Neuron (in vitro differentiated cells): ENCODE data around the gene KCND2.

ENCODE experiments used
- H2AFZ ChIP-seq: one replicate; pipeline ENCODE4 v1.6.1; 2013; ENCODE audit warnings: low read depth, mild to moderate bottlenecking, inconsistent platforms, low read length, moderate library complexity
- H3K27me3 ChIP-seq: one replicate; pipeline ENCODE4 v1.6.1; 2013; ENCODE audit warnings: low read length; ENCODE audit not compliant: insufficient read depth
- H3K36me3 ChIP-seq: one replicate; pipeline ENCODE4 v1.6.1; 2013; ENCODE audit warnings: low read length; ENCODE audit not compliant: insufficient read depth
- H3K4me1 ChIP-seq: one replicate; pipeline ENCODE4 v1.6.1; 2013; ENCODE audit warnings: low read length; ENCODE audit not compliant: insufficient read depth
- H3K4me3 ChIP-seq: 2 replicates; pipeline ENCODE4 v1.5.1; 2013; ENCODE audit warnings: mild to moderate bottlenecking, low read length, moderate library complexity
- H3K9me3 ChIP-seq: one replicate; pipeline ENCODE4 v1.6.1; 2013; ENCODE audit warnings: low read length

KCND2 gene

GRCh38 chr7:120720317-120720716, 447.3 kb downstream of the KCND2 start:
- Histone ChIP-seq H3K4me1 (peaks cover 31% of the 10 kb centered on the region), H3K27me3 (no peaks in the 10 kb centered on the region), H3K4me3 (no peak overlapping the region), H3K9me3 (no peaks in the 10 kb centered on the region), H3K36me3 (no peaks in the 10 kb centered on the region), H2AFZ (no peak overlapping the region)

DNA sequence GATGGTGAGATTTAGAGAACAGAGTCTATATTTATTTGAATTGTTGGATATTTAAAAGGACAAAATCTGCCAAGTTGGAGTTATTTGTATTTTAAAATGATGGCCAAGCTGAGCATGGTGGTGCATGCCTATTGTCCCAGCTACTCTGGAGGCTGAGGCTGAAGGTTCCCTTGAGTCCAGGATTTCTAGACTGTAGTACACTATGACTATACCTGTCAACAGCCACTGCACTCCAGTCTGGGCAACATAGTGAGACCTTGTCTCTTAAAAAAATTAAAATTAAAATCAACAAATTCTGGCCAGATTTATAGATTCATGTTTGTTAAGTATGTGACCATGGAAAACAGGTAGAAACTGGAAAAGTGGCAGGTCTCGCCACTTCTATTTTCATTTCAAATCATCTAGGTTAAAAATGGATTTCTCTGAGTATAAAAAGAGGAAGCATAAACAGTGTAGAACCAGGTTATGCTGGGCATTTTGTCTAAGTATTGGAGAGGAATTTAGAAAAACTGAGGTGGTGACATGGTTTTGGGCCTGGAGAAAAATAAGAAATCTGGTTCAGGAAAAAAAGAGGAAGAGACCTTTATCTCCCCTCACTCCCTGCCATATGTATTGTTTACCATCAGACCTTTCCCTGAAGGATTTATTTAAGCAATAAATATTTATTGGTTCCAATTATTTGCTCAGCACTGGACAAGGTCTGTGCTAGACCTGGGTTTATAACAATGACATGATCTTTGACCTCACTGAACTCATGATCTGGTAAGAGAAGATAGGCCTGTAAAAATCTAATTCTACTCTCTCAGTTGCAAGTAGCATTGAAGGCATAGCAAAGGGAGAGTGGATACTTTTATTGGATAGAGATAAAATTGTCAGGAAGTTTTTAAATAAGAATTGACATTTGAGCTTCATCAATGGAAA, 450.8 kb downstream of the KCND2 start:
- Histone ChIP-seq H3K27me3 (no peaks in the 10 kb centered on the region), H3K36me3 (no peaks in the 10 kb centered on the region), H3K4me1 (peaks cover 13% of the 10 kb centered on the region), H3K4me3 (no peak overlapping the region), H3K9me3 (no peaks in the 10 kb centered on the region), H2AFZ (no peak overlapping the region)

- H3K4me1 ChIP-seq = peaks cover 20% of the 10 kb centered on the region
- H3K4me3 ChIP-seq = no peak overlapping the region
- no peaks in the 10 kb centered on the region for H3K27me3 ChIP-seq
- no peaks in the 10 kb centered on the region for H3K9me3 ChIP-seq
- no peaks in the 10 kb centered on the region for H3K36me3 ChIP-seq
- H2AFZ ChIP-seq = peak overlapping the region; percentile 40
These were observed 451.5 kb downstream of the KCND2 start for GRCh38 chr7:120724448-120724847.

- Histone ChIP-seq H3K36me3 (no peaks in the 10 kb centered on the region), H3K27me3 (no peaks in the 10 kb centered on the region), H3K4me3 (peak overlapping the region; percentile 26), H3K9me3 (no peaks in the 10 kb centered on the region), H2AFZ (peak overlapping the region; percentile 40), H3K4me1 (peaks cover 20% of the 10 kb centered on the region)
These were observed 452.0 kb downstream of the KCND2 start for GRCh38 chr7:120724955-120725354.

GRCh38 chr7:120725376-120726039, 452.5 kb downstream of the KCND2 start:
- Histone ChIP-seq H2AFZ (peak overlapping the region; percentile 40), H3K4me3 (peak overlapping the region; percentile 26)

GRCh38 chr7:120729245-120729644, 456.3 kb downstream of the KCND2 start:
- no peak overlapping the region for H2AFZ ChIP-seq
- H3K36me3 ChIP-seq = no peaks in the 10 kb centered on the region
- no peaks in the 10 kb centered on the region for H3K9me3 ChIP-seq
- H3K4me1 ChIP-seq = peaks cover 18% of the 10 kb centered on the region
- H3K27me3 ChIP-seq = no peaks in the 10 kb centered on the region
- H3K4me3 ChIP-seq = no peak overlapping the region

More at GRCh38 chr7:120725376-120726039, 452.5 kb downstream of the KCND2 start:
- Histone ChIP-seq H3K27me3 (no peaks in the 10 kb centered on the region), H3K36me3 (no peaks in the 10 kb centered on the region), H3K9me3 (no peaks in the 10 kb centered on the region), H3K4me1 (peaks cover 20% of the 10 kb centered on the region)

DNA sequence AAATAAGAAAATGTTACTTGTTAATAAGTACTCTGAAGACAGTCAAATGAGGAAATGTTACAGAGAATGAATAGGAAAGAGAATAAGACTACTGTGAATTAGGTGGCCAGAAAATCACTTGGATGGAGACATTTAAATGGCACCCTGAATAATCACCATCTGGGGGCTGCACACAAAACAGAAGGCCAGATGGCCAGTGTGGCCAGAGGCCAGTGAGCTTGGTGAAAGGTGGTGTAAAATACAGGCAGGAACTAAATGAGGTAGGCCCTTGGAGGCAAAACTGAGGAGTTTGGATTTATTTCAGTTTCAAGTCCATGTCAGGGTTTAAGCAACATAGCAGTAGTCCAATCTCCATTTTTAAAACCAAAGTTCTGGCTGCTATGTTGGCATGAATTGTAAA, 458.3 kb downstream of the KCND2 start:
- no peaks in the 10 kb centered on the region for H3K9me3 ChIP-seq
- H3K27me3 ChIP-seq = no peaks in the 10 kb centered on the region
- H2AFZ ChIP-seq = no peak overlapping the region
- H3K4me1 ChIP-seq = peaks cover 6% of the 10 kb centered on the region
- no peak overlapping the region for H3K4me3 ChIP-seq
- no peaks in the 10 kb centered on the region for H3K36me3 ChIP-seq

DNA sequence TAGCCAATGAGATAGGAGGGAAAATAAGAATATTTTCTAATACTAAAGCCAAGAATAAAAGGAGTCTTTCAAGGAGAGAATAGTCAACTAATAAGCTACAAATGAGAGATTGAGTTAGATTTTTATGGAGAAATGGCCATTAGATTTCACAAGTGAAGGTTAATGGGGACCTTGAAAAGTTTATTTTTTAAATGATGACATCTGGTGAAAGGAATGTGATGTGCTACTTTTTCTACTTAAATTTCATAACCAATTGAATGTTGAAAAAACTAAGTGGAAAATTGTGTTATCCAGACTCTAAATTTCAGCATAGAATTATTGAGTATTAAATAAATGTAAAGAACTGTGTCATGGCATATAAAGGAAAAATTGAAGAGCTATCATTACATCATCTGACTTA, 459.3 kb downstream of the KCND2 start:
- H2AFZ ChIP-seq = no peak overlapping the region
- H3K9me3 ChIP-seq = no peaks in the 10 kb centered on the region
- no peaks in the 10 kb centered on the region for H3K27me3 ChIP-seq
- H3K4me3 ChIP-seq = no peak overlapping the region
- H3K4me1 ChIP-seq = peaks cover 6% of the 10 kb centered on the region
- H3K36me3 ChIP-seq = no peaks in the 10 kb centered on the region

DNA sequence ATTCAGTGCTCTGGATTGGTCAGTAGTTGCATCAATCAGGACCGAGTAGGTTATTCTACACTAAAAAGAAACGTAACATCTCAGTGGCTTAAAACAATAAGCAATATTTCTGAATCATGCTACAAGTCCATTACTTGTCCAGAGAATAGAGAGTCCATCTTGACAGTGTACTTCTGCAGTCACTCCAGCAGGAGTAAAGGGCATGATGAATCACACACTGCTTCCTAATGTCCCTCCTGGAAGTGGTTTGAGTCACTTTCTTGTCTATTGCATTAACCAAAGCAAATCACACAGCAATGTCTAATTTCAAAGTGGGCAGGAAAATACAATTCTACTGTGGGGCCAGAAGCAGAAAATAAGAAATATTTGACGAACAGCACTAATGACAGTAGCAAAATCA, 460.2 kb downstream of the KCND2 start:
- Histone ChIP-seq H3K36me3 (no peaks in the 10 kb centered on the region), H3K4me1 (peaks cover 6% of the 10 kb centered on the region), H3K27me3 (no peaks in the 10 kb centered on the region), H3K4me3 (no peak overlapping the region), H2AFZ (no peak overlapping the region), H3K9me3 (no peaks in the 10 kb centered on the region)

- no peaks in the 10 kb centered on the region for H3K9me3 ChIP-seq
- H3K4me1 ChIP-seq = peaks cover 6% of the 10 kb centered on the region
- H3K36me3 ChIP-seq = no peaks in the 10 kb centered on the region
- H3K4me3 ChIP-seq = no peak overlapping the region
- no peaks in the 10 kb centered on the region for H3K27me3 ChIP-seq
- H2AFZ ChIP-seq = no peak overlapping the region
These were observed 460.9 kb downstream of the KCND2 start for GRCh38 chr7:120733835-120734234.

GRCh38 chr7:120735791-120736190, 462.8 kb downstream of the KCND2 start:
- Histone ChIP-seq H3K27me3 (no peaks in the 10 kb centered on the region), H2AFZ (no peak overlapping the region), H3K4me1 (no peaks in the 10 kb centered on the region), H3K9me3 (no peaks in the 10 kb centered on the region), H3K36me3 (no peaks in the 10 kb centered on the region), H3K4me3 (no peak overlapping the region)

GRCh38 chr7:120738816-120739215, 465.8 kb downstream of the KCND2 start:
- H3K27me3 ChIP-seq = no peaks in the 10 kb centered on the region
- no peaks in the 10 kb centered on the region for H3K36me3 ChIP-seq
- no peak overlapping the region for H2AFZ ChIP-seq
- H3K9me3 ChIP-seq = no peaks in the 10 kb centered on the region
- no peak overlapping the region for H3K4me3 ChIP-seq
- peaks cover 15% of the 10 kb centered on the region for H3K4me1 ChIP-seq

- Histone ChIP-seq H3K9me3 (no peaks in the 10 kb centered on the region), H3K4me3 (no peak overlapping the region), H2AFZ (no peak overlapping the region), H3K4me1 (peaks cover 15% of the 10 kb centered on the region), H3K36me3 (no peaks in the 10 kb centered on the region), H3K27me3 (no peaks in the 10 kb centered on the region)
These were observed 467.4 kb downstream of the KCND2 start for GRCh38 chr7:120740348-120740747.
